Esophagus squamous epithelium (tissue), 4 donors: ENCODE data around the gene PTBP2.

ENCODE experiments used
- CTCF ChIP-seq, 6 experiments: fragments of 450-650 bp in 4 of 6; fragments of 200-600 bp in 2 of 6; sonication (generic) in 2 of 6; IDR thresholded peaks; one replicate each; pipeline ENCODE4 v1.5.1; 2016 to 2019; ENCODE audit warnings: antibody characterized with exemption in 6 of 6, mild to moderate bottlenecking in 4 of 6, moderate library complexity in 4 of 6
- POLR2A ChIP-seq, 4 donors: fragments of 450-650 bp; IDR thresholded peaks; one replicate each; pipeline ENCODE4 v1.6.1; 2017; ENCODE audit warnings: antibody characterized with exemption in 4 of 4, mild to moderate bottlenecking in 4 of 4, moderate library complexity in 3 of 4

GRCh38 chr1:96756789-96757188 lies 35.2 kb downstream of the PTBP2 start:
- peak in 1 of 6 experiments; percentile 14 for TF ChIP-seq CTCF (IDR thresholded peaks at IDR 0.05)
- TF ChIP-seq POLR2A (IDR thresholded peaks at IDR 0.05) = no peak
